Fibroblast of villous mesenchyme (primary cell): ENCODE data around the gene BOLA3. TPM values are rescaled to one million over a fixed set of nuclear protein-coding genes. Genes with fewer than 3 reads are reported as not detected.

Source experiments
- DNase-seq: peaks from one replicate; pipeline ENCODE4 v3.0.0-alpha.2; 2010; ENCODE audit warnings: low read depth
- H3K4me3 ChIP-seq: 2 replicates; pipeline ENCODE4 v1.5.1; 2011; ENCODE audit warnings: low read depth, mild to moderate bottlenecking, low read length
- CTCF ChIP-seq: IDR thresholded peaks from 2 replicates; pipeline ENCODE4 v1.5.1; 2012; ENCODE audit warnings: low read depth, mild to moderate bottlenecking, low read length; ENCODE audit not compliant: insufficient read depth
- total RNA-seq: library from RNA; depleted of rRNA; stranded (reverse); fragments of >200 nt; gene quantifications from 2 replicates; pipeline ENCODE4 v1.2.3, GENCODE V29; 2012

The BOLA3 gene
- total RNA-seq, 1 donor = 50.1 TPM

GRCh38 chr2:74111380-74111779, 36.3 kb downstream of the BOLA3 start:
- no peak for TF ChIP-seq CTCF
- H3K4me3 ChIP-seq = no peak overlapping the region
- DNase-seq = no peak

GRCh38 chr2:74110537-74110936, 37.2 kb downstream of the BOLA3 start:
- no peak for TF ChIP-seq CTCF
- no peak overlapping the region for H3K4me3 ChIP-seq
- no peak for DNase-seq

- TF ChIP-seq CTCF = no peak
- DNase-seq = no peak
- no peak overlapping the region for H3K4me3 ChIP-seq
These were observed 38.2 kb downstream of the BOLA3 start for GRCh38 chr2:74109551-74109950.

GRCh38 chr2:74107071-74107470, 40.6 kb downstream of the BOLA3 start:
- H3K4me3 ChIP-seq = no peak overlapping the region
- DNase-seq = no peak
- TF ChIP-seq CTCF = no peak

- no peak for TF ChIP-seq CTCF
- DNase-seq = no peak
- H3K4me3 ChIP-seq = no peak overlapping the region
These were observed 42.3 kb downstream of the BOLA3 start for GRCh38 chr2:74105413-74105812.

- DNase-seq = peak; percentile 30
- no peak overlapping the region for H3K4me3 ChIP-seq
- TF ChIP-seq CTCF = peak; percentile 19
These were observed 42.9 kb downstream of the BOLA3 start for GRCh38 chr2:74104839-74105238.

GRCh38 chr2:74103763-74104162, 43.9 kb downstream of the BOLA3 start:
- no peak for TF ChIP-seq CTCF
- no peak for DNase-seq
- H3K4me3 ChIP-seq = no peak overlapping the region
